HEK293 (cell line): ENCODE measurements around the gene DHRS7B.

Experiments
- CTCF ChIA-PET: fragments of 350-600 bp; formaldehyde crosslinking; extraction: SDS; loops from one replicate; lab custom pipeline; 2021; ENCODE audit warnings: antibody characterized with exemption; lab: Yijun Ruan, JAX
- POLR2A ChIA-PET: fragments of 300-600 bp; formaldehyde crosslinking; extraction: SDS; loops from one replicate; lab custom pipeline; 2020; ENCODE audit warnings: antibody characterized with exemption, inconsistent platforms; lab: Yijun Ruan, JAX
- H3K27ac ChIP-seq: fragments of 200-500 bp; sonication (Bioruptor generic); 2 replicates; pipeline ENCODE4 v1.5.1; 2014; ENCODE audit warnings: low read depth, low read length, control low read depth, inconsistent platforms; ENCODE audit errors: extremely low read depth
- H3K36me3 ChIP-seq, 2 experiments: fragments of 200-500 bp in 1 of 2; sonication (Bioruptor generic) in 1 of 2; 1 replicate in 1 of 2; 2 replicates in 1 of 2; pipeline ENCODE4 v1.5.1; 2014 to 2017; ENCODE audit warnings: inconsistent platforms in 2 of 2, low read length in 2 of 2; ENCODE audit not compliant: control insufficient read depth in 2 of 2, insufficient read depth in 1 of 2
- H3K4me1 ChIP-seq: fragments of 200-500 bp; sonication (Bioruptor generic); 2 replicates; pipeline ENCODE4 v1.5.1; 2014; ENCODE audit warnings: mild to moderate bottlenecking, low read length, inconsistent platforms; ENCODE audit not compliant: control insufficient read depth, insufficient read depth
- H3K4me3 ChIP-seq: 2 replicates; pipeline ENCODE4 v1.5.1; 2011; ENCODE audit warnings: low read depth, mild to moderate bottlenecking, control low read depth, low read length, moderate library complexity
- H3K9me3 ChIP-seq: fragments of 200-500 bp; sonication (Bioruptor generic); 2 replicates; pipeline ENCODE4 v1.5.1; 2014; ENCODE audit warnings: low read depth, low read length, inconsistent platforms; ENCODE audit not compliant: control insufficient read depth, insufficient read depth
- CTCF ChIP-seq: fragments of 450-650 bp; formaldehyde crosslinking; IDR thresholded peaks from 2 replicates; pipeline ENCODE4 v1.5.1; 2016; ENCODE audit warnings: missing biosample characterization, missing genetic modification characterization
- MEIS1 ChIP-seq: sonication (generic); formaldehyde crosslinking; IDR thresholded peaks from 2 replicates; pipeline ENCODE4 v1.8.1; 2022; ENCODE audit warnings: missing genetic modification reagents, mild to moderate bottlenecking, borderline replicate concordance
- SETDB1 ChIP-seq: IDR thresholded peaks from one replicate; pipeline ENCODE4 v1.6.1; 2017; ENCODE audit warnings: mild to moderate bottlenecking, low read length, moderate library complexity, mixed read lengths; ENCODE audit not compliant: insufficient read length
- TCF7L2 ChIP-seq: IDR thresholded peaks from 2 replicates; pipeline ENCODE4 v1.6.1; 2011; ENCODE audit warnings: low read depth, mild to moderate bottlenecking, inconsistent platforms, low read length, moderate library complexity, borderline replicate concordance
- ZBTB11 ChIP-seq: fragments of 450-650 bp; formaldehyde crosslinking; conservative IDR thresholded peaks from 2 replicates; pipeline ENCODE4 v1.5.1; 2016; ENCODE audit warnings: low read depth, missing biosample characterization, missing genetic modification characterization
- ZBTB20 ChIP-seq: fragments of 450-650 bp; formaldehyde crosslinking; IDR thresholded peaks from 2 replicates; pipeline ENCODE4 v1.5.1; 2016; ENCODE audit warnings: missing biosample characterization, missing genetic modification characterization
- ZBTB7A ChIP-seq: fragments of 450-650 bp; formaldehyde crosslinking; IDR thresholded peaks from 2 replicates; pipeline ENCODE4 v1.5.1; 2016; ENCODE audit warnings: low read depth, missing biosample characterization, missing genetic modification characterization
- ZNF133 ChIP-seq: fragments of 450-650 bp; formaldehyde crosslinking; IDR thresholded peaks from 2 replicates; pipeline ENCODE4 v1.5.1; 2016; ENCODE audit warnings: missing biosample characterization, missing genetic modification characterization
- ZNF169 ChIP-seq: fragments of 450-650 bp; formaldehyde crosslinking; IDR thresholded peaks from 2 replicates; pipeline ENCODE4 v1.5.1; 2016; ENCODE audit warnings: missing biosample characterization, missing genetic modification characterization
- ZNF18 ChIP-seq: fragments of 450-650 bp; formaldehyde crosslinking; IDR thresholded peaks from 2 replicates; pipeline ENCODE4 v1.5.1; 2016; ENCODE audit warnings: missing biosample characterization, missing genetic modification characterization
- ZNF19 ChIP-seq: fragments of 450-650 bp; formaldehyde crosslinking; IDR thresholded peaks from 2 replicates; pipeline ENCODE4; 2016; ENCODE audit warnings: missing biosample characterization, missing genetic modification characterization, low read depth
- ZNF239 ChIP-seq: fragments of 450-650 bp; formaldehyde crosslinking; IDR thresholded peaks from 2 replicates; pipeline ENCODE4 v1.5.1; 2016; ENCODE audit warnings: missing biosample characterization, missing genetic modification characterization
- ZNF280C ChIP-seq: fragments of 450-650 bp; formaldehyde crosslinking; IDR thresholded peaks from 2 replicates; pipeline ENCODE4 v1.5.1; 2016; ENCODE audit warnings: missing biosample characterization, missing genetic modification characterization
- ZNF350 ChIP-seq: fragments of 450-650 bp; formaldehyde crosslinking; IDR thresholded peaks from 2 replicates; pipeline ENCODE4 v1.5.0; 2017; ENCODE audit warnings: missing biosample characterization, mild to moderate bottlenecking, missing genetic modification characterization
- ZNF423 ChIP-seq: fragments of 450-650 bp; formaldehyde crosslinking; IDR thresholded peaks from 2 replicates; pipeline ENCODE4 v1.5.1; 2016; ENCODE audit warnings: missing biosample characterization, missing genetic modification characterization
- ZNF549 ChIP-seq: fragments of 450-650 bp; IDR thresholded peaks from 2 replicates; pipeline ENCODE4 v1.5.1; 2018; ENCODE audit warnings: missing biosample characterization, missing genetic modification characterization, mild to moderate bottlenecking, inconsistent platforms, moderate library complexity
- ZNF560 ChIP-seq: fragments of 450-650 bp; formaldehyde crosslinking; IDR thresholded peaks from 2 replicates; pipeline ENCODE4 v1.5.1; 2017; ENCODE audit warnings: missing biosample characterization, missing genetic modification characterization, borderline replicate concordance
- ZNF571 ChIP-seq: fragments of 450-650 bp; formaldehyde crosslinking; IDR thresholded peaks from 2 replicates; pipeline ENCODE4 v1.5.0; 2017; ENCODE audit warnings: missing biosample characterization, missing genetic modification characterization
- ZNF610 ChIP-seq: fragments of 450-650 bp; formaldehyde crosslinking; IDR thresholded peaks from 2 replicates; pipeline ENCODE4 v1.5.1; 2016; ENCODE audit warnings: missing biosample characterization, missing genetic modification characterization, borderline replicate concordance
- ZNF791 ChIP-seq: fragments of 450-650 bp; formaldehyde crosslinking; IDR thresholded peaks from 2 replicates; pipeline ENCODE4 v1.5.1; 2016; ENCODE audit warnings: missing biosample characterization, missing genetic modification characterization
- ZNF843 ChIP-seq: fragments of 450-650 bp; formaldehyde crosslinking; IDR thresholded peaks from 2 replicates; pipeline ENCODE4 v1.5.1; 2016; ENCODE audit warnings: missing biosample characterization, missing genetic modification characterization

DHRS7B gene

GRCh38 chr17:21166595-21167210 is 39.9 kb downstream of the DHRS7B start:
- CTCF ChIA-PET = no interaction called here
- Histone ChIP-seq H3K36me3 (peaks cover 3% of the 10 kb centered on the region in 2 experiments; a peak in 2 of 3 replicates), H3K27ac (no peak overlapping the region), H3K4me3 (no peak overlapping the region), H3K4me1 (peaks cover 4% of the 10 kb centered on the region), H3K9me3 (no peaks in the 10 kb centered on the region)
- POLR2A ChIA-PET = no interaction called here
- TF ChIP-seq ZBTB11 = no peak
- no peak for TF ChIP-seq ZNF549 (tag by site-specific recombination)
- TF ChIP-seq ZNF350 (tag by site-specific recombination) = no peak
- TF ChIP-seq ZBTB7A (tag by site-specific recombination) = no peak
- TF ChIP-seq ZNF169 (tag by site-specific recombination) = no peak
- TF ChIP-seq ZNF18 = no peak
- no peak for TF ChIP-seq ZNF791 (tag by site-specific recombination)

- ChIA-PET POLR2A (no interaction called here), CTCF (interaction anchor here (0.6 kb wide), 1 partner anchor 126 kb away, joined by 3 read pairs; no protein-coding TSS in a partner anchor)
- H3K4me3 ChIP-seq = no peak overlapping the region
- peaks cover 3 to 7% of the 10 kb centered on the region in 2 experiments; a peak in 2 of 3 replicates for H3K36me3 ChIP-seq
- H3K9me3 ChIP-seq = no peaks in the 10 kb centered on the region
- H3K4me1 ChIP-seq = no peaks in the 10 kb centered on the region
- no peak overlapping the region for H3K27ac ChIP-seq
- TF ChIP-seq ZBTB20 (tag by site-specific recombination) (no peak), CTCF (tag by site-specific recombination) (no peak), MEIS1 (no peak), ZNF423 (tag by site-specific recombination) (no peak), SETDB1 (no peak), ZNF133 (tag by site-specific recombination) (no peak), ZNF19 (no peak), ZNF239 (no peak), TCF7L2 (no peak), ZNF280C (tag by site-specific recombination) (no peak), ZNF843 (no peak), ZNF610 (tag by site-specific recombination) (no peak), ZNF560 (no peak), ZNF571 (tag by site-specific recombination) (no peak)
These were observed 40.5 kb downstream of the DHRS7B start for GRCh38 chr17:21167303-21167702.
